Peyer's patch (tissue), 4 donors: ENCODE measurements around the gene SLC47A2. TPM values are rescaled to one million over a fixed set of nuclear protein-coding genes. Genes with fewer than 3 reads are reported as not detected.

Experiments used
- DNase-seq, 3 donors: peaks; one replicate each; pipeline ENCODE4 v3.0.0-alpha.2; 2017 to 2019
- H3K27ac ChIP-seq, 4 donors: fragments of 200-600 bp; sonication (generic); one replicate each; pipeline ENCODE4 v1.5.1; 2016 to 2019
- H3K27me3 ChIP-seq, 2 donors: fragments of 200-600 bp; sonication (generic); one replicate each; pipeline ENCODE4 v1.5.1; 2019
- H3K36me3 ChIP-seq, 3 donors: fragments of 200-600 bp; sonication (generic); one replicate each; pipeline ENCODE4 v1.5.1; 2016 to 2019
- H3K4me1 ChIP-seq, 4 donors: fragments of 200-600 bp; sonication (generic); one replicate each; pipeline ENCODE4 v1.5.1; 2016 to 2019
- H3K4me3 ChIP-seq, 4 donors: fragments of 200-600 bp; sonication (generic); 1 replicate in 3 of 4; 2 replicates in 1 of 4; pipeline ENCODE4 v1.5.1; 2016 to 2019; ENCODE audit warnings: mild to moderate bottlenecking in 1 of 4
- H3K9me3 ChIP-seq, 4 donors: fragments of 200-600 bp; sonication (generic); one replicate each; pipeline ENCODE4 v1.5.1; 2016 to 2019; ENCODE audit warnings: mild to moderate bottlenecking in 1 of 4
- POLR2A ChIP-seq, 2 donors: fragments of 450-650 bp; IDR thresholded peaks; one replicate each; pipeline ENCODE4 v1.5.1; 2017; ENCODE audit warnings: antibody characterized with exemption in 2 of 2, mild to moderate bottlenecking in 2 of 2, moderate library complexity in 2 of 2
- total RNA-seq, 4 donors: library from RNA; depleted of rRNA; stranded (reverse); fragments of >200 nt; gene quantifications; one replicate each; pipeline ENCODE4 v1.1.0, GENCODE V29; 2016
- TF ChIP-seq, protein P1 (sequence below), 6 experiments: fragments of 450-650 bp in 4 of 6; fragments of 200-600 bp in 2 of 6; sonication (generic) in 1 of 6; IDR thresholded peaks; one replicate each; pipeline ENCODE4 v1.5.1; 2017 to 2019; ENCODE audit warnings: antibody characterized with exemption in 6 of 6, mild to moderate bottlenecking in 3 of 6, moderate library complexity in 1 of 6

Gene SLC47A2
- total RNA-seq, 4 donors from 2014 or later, result 3.9 to 6.8 (median 6.3) TPM; not detected in 1

DNA sequence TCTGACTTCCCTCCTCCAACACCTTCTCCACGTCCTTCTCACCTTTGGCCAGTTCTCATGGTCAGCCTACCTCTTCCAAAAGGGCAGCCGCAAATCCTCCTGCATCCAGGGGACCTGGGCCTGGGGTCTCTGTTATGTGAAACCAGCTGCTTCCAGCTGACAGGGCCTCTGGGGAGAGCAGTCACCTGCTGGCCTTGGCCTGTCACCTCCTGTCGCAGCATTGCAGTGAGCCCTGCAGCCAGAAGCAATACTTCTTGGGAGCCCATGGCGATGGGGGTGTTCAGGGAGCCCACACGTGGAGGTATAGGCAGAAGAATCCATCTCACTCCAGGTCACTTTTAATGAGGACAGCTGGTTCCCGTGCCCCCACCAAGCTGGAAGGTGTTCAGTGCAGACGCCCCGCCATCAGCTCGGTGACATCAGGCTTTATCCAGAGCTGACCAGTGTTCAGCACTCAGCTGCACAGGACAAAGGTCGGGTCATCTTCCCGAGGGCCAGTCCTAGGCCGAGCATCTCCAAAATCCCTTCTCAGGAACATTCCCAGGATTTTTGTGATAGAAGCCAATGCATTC, 1.7 kb upstream of the SLC47A2 start:
- peaks cover 0 to 30% (median 6%) of the 10 kb centered on the region in 4 donors for H3K4me1 ChIP-seq
- no peaks in the 10 kb centered on the region for H3K9me3 ChIP-seq
- TF ChIP-seq, protein P1, sequence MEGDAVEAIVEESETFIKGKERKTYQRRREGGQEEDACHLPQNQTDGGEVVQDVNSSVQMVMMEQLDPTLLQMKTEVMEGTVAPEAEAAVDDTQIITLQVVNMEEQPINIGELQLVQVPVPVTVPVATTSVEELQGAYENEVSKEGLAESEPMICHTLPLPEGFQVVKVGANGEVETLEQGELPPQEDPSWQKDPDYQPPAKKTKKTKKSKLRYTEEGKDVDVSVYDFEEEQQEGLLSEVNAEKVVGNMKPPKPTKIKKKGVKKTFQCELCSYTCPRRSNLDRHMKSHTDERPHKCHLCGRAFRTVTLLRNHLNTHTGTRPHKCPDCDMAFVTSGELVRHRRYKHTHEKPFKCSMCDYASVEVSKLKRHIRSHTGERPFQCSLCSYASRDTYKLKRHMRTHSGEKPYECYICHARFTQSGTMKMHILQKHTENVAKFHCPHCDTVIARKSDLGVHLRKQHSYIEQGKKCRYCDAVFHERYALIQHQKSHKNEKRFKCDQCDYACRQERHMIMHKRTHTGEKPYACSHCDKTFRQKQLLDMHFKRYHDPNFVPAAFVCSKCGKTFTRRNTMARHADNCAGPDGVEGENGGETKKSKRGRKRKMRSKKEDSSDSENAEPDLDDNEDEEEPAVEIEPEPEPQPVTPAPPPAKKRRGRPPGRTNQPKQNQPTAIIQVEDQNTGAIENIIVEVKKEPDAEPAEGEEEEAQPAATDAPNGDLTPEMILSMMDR (IDR thresholded peaks at IDR 0.05), result no peak
- TF ChIP-seq POLR2A (IDR thresholded peaks at IDR 0.05), result no peak
- H3K27me3 ChIP-seq, result no peaks in the 10 kb centered on the region
- DNase-seq, result peak in 2 of 3 donors; percentile 45 to 52
- H3K36me3 ChIP-seq, result no peaks in the 10 kb centered on the region
- H3K4me3 ChIP-seq, result no peak overlapping the region
- peak overlapping the region in 2 of 4 donors; percentile 75 to 85 for H3K27ac ChIP-seq

GRCh38 chr17:19717411-19717908, 1.1 kb upstream of the SLC47A2 start:
- no peaks in the 10 kb centered on the region for H3K27me3 ChIP-seq
- no peaks in the 10 kb centered on the region for H3K36me3 ChIP-seq
- no peak for TF ChIP-seq POLR2A (IDR thresholded peaks at IDR 0.05)
- TF ChIP-seq, protein P1 (IDR thresholded peaks at IDR 0.05), result no peak
- H3K9me3 ChIP-seq, result no peaks in the 10 kb centered on the region
- H3K4me3 ChIP-seq, result no peak overlapping the region
- DNase-seq, result no peak
- peak overlapping the region in 1 of 4 donors; percentile 85 for H3K27ac ChIP-seq
- H3K4me1 ChIP-seq, result peaks cover 0 to 30% (median 6%) of the 10 kb centered on the region in 4 donors

DNA sequence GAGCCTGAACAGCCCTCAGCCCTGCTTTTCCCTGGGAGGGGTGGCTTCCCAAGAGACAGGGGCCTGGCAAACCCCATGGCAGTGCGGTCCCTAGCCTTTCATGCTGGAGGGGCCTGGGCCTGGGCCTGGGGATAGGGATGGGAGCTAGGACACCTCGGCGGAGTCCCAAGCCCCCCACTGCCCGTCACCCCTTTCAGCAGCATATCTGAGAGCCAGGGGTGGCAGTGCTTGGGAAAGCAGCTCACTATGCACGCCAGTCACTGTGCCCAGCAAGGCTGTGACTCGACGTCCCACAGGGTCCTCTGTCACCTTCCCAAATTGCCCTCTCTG, 612 bp upstream of the SLC47A2 start:
- DNase-seq, result no peak
- H3K27ac ChIP-seq, result no peak overlapping the region
- H3K4me3 ChIP-seq, result no peak overlapping the region
- no peaks in the 10 kb centered on the region for H3K36me3 ChIP-seq
- no peaks in the 10 kb centered on the region for H3K27me3 ChIP-seq
- H3K9me3 ChIP-seq, result no peaks in the 10 kb centered on the region
- TF ChIP-seq, protein P1 (IDR thresholded peaks at IDR 0.05), result no peak
- TF ChIP-seq POLR2A (IDR thresholded peaks at IDR 0.05), result no peak
- peaks cover 0 to 30% (median 6%) of the 10 kb centered on the region in 4 donors for H3K4me1 ChIP-seq

DNA sequence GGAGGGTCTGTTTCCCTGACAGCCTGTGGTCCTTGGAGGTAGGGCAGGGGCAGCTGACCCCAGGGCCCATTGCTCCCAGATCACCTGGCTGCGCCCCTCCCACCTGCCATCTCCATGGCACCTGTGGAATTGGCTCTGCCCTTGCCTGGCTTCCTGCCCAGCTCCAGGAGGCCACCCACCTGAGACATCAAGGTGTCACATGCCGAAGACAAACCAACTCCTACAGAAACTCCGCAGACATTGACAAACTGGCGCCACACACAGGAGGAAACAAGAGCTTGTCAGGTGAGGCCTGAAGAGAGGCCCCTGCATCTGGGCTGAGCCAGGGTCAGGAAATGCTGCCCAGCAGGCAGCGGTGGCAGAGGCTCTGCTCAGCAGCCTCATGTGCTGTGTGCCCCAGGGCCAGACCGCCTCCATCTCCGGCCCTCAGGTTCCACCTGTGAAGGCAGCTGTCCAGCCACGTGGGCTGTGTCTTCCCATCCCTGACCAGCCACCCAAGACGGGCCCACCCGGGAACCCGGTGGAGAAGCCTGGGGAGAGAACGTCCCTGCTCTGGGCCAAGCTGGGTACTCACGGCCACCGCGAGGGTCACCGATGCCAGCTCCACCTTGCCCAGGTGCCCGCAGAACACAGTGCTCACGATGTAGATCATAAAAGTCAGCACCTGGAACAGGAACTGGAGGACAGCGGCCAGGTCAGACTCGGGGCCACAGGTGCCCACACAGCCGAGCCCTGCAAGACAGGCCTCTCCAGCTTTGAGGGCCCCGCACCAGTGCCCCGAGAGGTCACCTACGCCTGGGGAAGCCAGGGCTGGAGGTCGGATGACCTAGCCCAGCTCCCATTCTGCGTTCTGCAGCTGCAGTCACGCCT, 1.6 kb downstream of the SLC47A2 start:
- H3K4me3 ChIP-seq, result no peak overlapping the region
- no peak for TF ChIP-seq POLR2A (IDR thresholded peaks at IDR 0.05)
- TF ChIP-seq, protein P1 (IDR thresholded peaks at IDR 0.05), result no peak
- peak in 2 of 3 donors; percentile 48 to 54 for DNase-seq
- H3K4me1 ChIP-seq, result peaks cover 0 to 15% (median 3%) of the 10 kb centered on the region in 4 donors
- no peaks in the 10 kb centered on the region for H3K27me3 ChIP-seq
- no peaks in the 10 kb centered on the region for H3K9me3 ChIP-seq
- H3K27ac ChIP-seq, result no peak overlapping the region
- no peaks in the 10 kb centered on the region for H3K36me3 ChIP-seq

DNA sequence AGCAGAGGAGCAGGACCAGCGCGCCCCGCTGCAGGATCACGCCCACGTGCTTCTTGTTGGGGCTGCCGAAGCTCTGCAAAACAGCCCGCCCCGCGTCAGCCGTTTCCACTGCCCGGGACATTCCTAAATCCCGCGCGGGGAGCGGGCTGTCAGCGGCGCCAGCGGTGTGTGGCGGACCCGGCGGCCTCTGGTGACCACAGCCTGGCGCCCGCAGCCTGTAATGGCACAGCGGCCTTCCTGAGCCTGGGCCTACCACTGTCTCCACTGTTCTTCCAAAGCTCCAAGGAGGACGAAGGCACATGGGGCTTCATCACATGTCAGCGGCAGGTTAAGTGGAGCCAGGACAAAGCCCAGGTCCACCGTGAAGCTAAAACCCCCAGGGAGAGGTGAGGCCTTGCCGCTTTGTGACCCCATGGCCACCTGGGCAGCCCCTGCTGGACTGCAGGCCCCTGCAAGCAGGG, 2.5 kb downstream of the SLC47A2 start:
- no peaks in the 10 kb centered on the region for H3K36me3 ChIP-seq
- TF ChIP-seq POLR2A (IDR thresholded peaks at IDR 0.05), result no peak
- TF ChIP-seq, protein P1 (IDR thresholded peaks at IDR 0.05), result no peak
- DNase-seq, result no peak
- H3K4me1 ChIP-seq, result peaks cover 0 to 9% (median 1%) of the 10 kb centered on the region in 4 donors
- no peak overlapping the region for H3K27ac ChIP-seq
- no peak overlapping the region for H3K4me3 ChIP-seq
- H3K9me3 ChIP-seq, result no peaks in the 10 kb centered on the region
- no peaks in the 10 kb centered on the region for H3K27me3 ChIP-seq
